SK-N-MC (cell line): ENCODE results near the gene SEMA3C.

ENCODE experiments used
- EZH2 ChIP-seq: fragments of 200-600 bp; sonication (generic); IDR thresholded peaks from one replicate; pipeline ENCODE4 v1.6.1; 2017; ENCODE audit warnings: antibody characterized with exemption
- FOXP2 ChIP-seq: optimal IDR thresholded peaks from 2 replicates; pipeline ENCODE3; 2011; ENCODE audit warnings: mild to moderate bottlenecking, moderate library complexity; ENCODE audit not compliant: insufficient read depth; ENCODE audit errors: extremely low read length, control extremely low read depth
- POLR2AphosphoS5 ChIP-seq: IDR thresholded peaks from 2 replicates; pipeline ENCODE4 v1.6.1; 2012; ENCODE audit warnings: mild to moderate bottlenecking, low read depth, low read length, borderline replicate concordance

DNA sequence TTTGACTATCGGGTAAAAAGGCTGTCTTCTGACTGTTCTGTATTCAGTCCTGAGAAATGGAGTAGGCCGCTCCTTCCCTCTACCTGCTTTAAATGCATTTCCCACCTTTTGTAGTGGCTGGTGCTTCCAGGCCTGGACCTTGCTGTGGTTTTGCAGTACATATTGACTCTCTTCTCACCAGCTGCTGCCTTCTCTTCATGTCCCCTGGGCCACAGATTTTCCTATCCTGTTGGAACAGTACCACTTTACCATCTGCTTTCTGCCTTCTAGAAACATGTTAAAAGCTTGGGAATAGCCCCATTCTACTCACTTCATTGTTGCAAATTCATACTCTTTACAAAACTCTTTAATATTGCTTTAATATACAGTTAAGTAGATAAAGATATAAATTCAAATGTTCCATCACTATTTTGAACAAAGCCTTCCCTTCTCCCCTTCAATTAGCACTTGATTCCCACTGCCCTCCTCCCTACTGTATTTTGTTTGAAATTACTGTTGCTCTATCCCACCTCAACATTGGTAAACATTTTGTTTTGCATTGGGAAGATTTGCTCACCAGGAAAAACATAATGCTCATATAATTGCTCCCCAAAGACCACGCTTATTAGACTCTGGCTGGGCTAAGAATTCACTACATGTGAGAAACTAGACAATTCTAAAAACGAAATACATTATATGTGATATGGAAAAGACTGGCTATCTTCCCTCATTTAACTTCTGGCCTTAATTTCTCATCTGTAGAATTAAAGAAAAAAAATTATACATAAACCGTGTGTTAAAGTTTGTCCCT lies 17.3 kb upstream of the SEMA3C start:
- TF ChIP-seq EZH2 (no peak), POLR2AphosphoS5 (no peak), FOXP2 (no peak)
